GM12878 (cell line): Measurements from ENCODE around the gene LRRC56. TPM values are rescaled to one million over a fixed set of nuclear protein-coding genes. Genes with fewer than 3 reads are reported as not detected.

ENCODE experiments used
- ATAC-seq: fragments of 200-7000 bp; cut with Tn5 transposase; 3 replicates; pipeline ENCODE4 v1.9.1; 2020; ENCODE audit warnings: mild to moderate bottlenecking, moderate library complexity
- BruUV-seq: library from RNA; stranded (reverse); fragments of 400-500 nt; replicated peaks from 2 replicates; lab custom pipeline; 2021; lab: Mats Ljungman, UMichigan
- CTCF ChIA-PET: fragments of 300-600 bp; sonication (Branson Sonifier 250); formaldehyde crosslinking; extraction: SDS; loops from one replicate; lab custom pipeline; 2021; ENCODE audit warnings: inconsistent platforms; lab: Yijun Ruan, JAX
- POLR2A ChIA-PET: fragments of 350-600 bp; formaldehyde crosslinking; extraction: SDS; loops from one replicate; lab custom pipeline; 2021; ENCODE audit warnings: inconsistent platforms; lab: Charles Lee
- RAD21 ChIA-PET: fragments of 300-600 bp; sonication (Branson Sonifier 250); formaldehyde crosslinking; loops from one replicate; lab custom pipeline; 2023; ENCODE audit warnings: antibody characterized with exemption; ENCODE audit not compliant: unreplicated experiment; lab: Charles Lee
- SMC1A ChIA-PET: fragments of 300-600 bp; sonication (Branson Sonifier 250); formaldehyde crosslinking; loops from one replicate; lab custom pipeline; 2023; ENCODE audit not compliant: unreplicated experiment, uncharacterized antibody; lab: Charles Lee
- DNase-seq: peaks from one replicate; pipeline ENCODE4 v3.0.0-alpha.2; 2011; ENCODE audit warnings: low read depth, low spot score
- FAIRE-seq: peaks from 3 replicates; lab custom pipeline; 2011; peaks lifted over from hg19 to GRCh38; lab: Jason Lieb, UNC
- H2AFZ ChIP-seq: 2 replicates; pipeline ENCODE4 v1.6.0; 2011; ENCODE audit warnings: low read depth, low read length, control low read depth; ENCODE audit not compliant: control insufficient read depth
- H3K27ac ChIP-seq: 2 replicates; pipeline ENCODE4 v1.5.1; 2011; ENCODE audit warnings: control low read depth; ENCODE audit not compliant: control insufficient read depth, insufficient read depth
- H3K27me3 ChIP-seq, 2 experiments: replicated peaks in 1 of 2; 2 replicates each; pipeline versions ENCODE4 v1.6.0 to v1.6.1; 2011; ENCODE audit warnings: low read length in 1 of 2; ENCODE audit not compliant: control insufficient read depth in 2 of 2, insufficient read depth in 2 of 2
- H3K36me3 ChIP-seq, 2 experiments: 2 replicates each; pipeline ENCODE4 v1.5.1; 2011; ENCODE audit warnings: low read length in 1 of 2; ENCODE audit not compliant: control insufficient read depth in 2 of 2, insufficient read depth in 2 of 2
- H3K4me1 ChIP-seq: 2 replicates; pipeline ENCODE4 v1.6.1; 2011; ENCODE audit warnings: mild to moderate bottlenecking, low read length, moderate library complexity, mixed read lengths; ENCODE audit not compliant: control insufficient read depth, insufficient read depth
- H3K4me2 ChIP-seq: 2 replicates; pipeline ENCODE4 v1.6.0; 2011; ENCODE audit warnings: control low read depth; ENCODE audit not compliant: control insufficient read depth, insufficient read depth
- H3K4me3 ChIP-seq: fragments of 200-600 bp; sonication (generic); 2 replicates; pipeline ENCODE4 v1.5.1; 2016
- H3K79me2 ChIP-seq: 2 replicates; pipeline ENCODE4 v1.6.0; 2011; ENCODE audit warnings: low read length; ENCODE audit not compliant: control insufficient read depth, insufficient read depth
- H3K9ac ChIP-seq: 2 replicates; pipeline ENCODE4 v1.8.0; 2011; ENCODE audit warnings: low read length, control low read depth, mixed read lengths; ENCODE audit not compliant: control insufficient read depth, insufficient read depth
- H3K9me3 ChIP-seq: replicated peaks from 3 replicates; pipeline ENCODE4 v1.5.1; 2011; ENCODE audit warnings: mild to moderate bottlenecking, low read length; ENCODE audit not compliant: control insufficient read depth, insufficient read depth
- H4K20me1 ChIP-seq: 2 replicates; pipeline ENCODE4 v1.6.0; 2011; ENCODE audit not compliant: control insufficient read depth, insufficient read depth
- BHLHE40 ChIP-seq, 2 experiments: fragments of 450-650 bp in 1 of 2; IDR thresholded peaks; 2 replicates each; pipeline ENCODE4 v1.6.1; 2011 to 2017; ENCODE audit warnings: low read depth in 2 of 2, borderline replicate concordance in 1 of 2, improper control_type of control experiment in 1 of 2, low read length in 1 of 2, mild to moderate bottlenecking in 1 of 2
- CREM ChIP-seq: IDR thresholded peaks from 2 replicates; pipeline ENCODE4 v1.6.1; 2014; ENCODE audit warnings: antibody characterized with exemption, low read depth
- HDAC6 ChIP-seq: fragments of 200-600 bp; sonication (generic); IDR thresholded peaks from one replicate; pipeline ENCODE4 v1.8.0; 2017; ENCODE audit warnings: antibody characterized with exemption; ENCODE audit not compliant: unreplicated experiment
- IKZF2 ChIP-seq, 2 experiments: fragments of 450-650 bp; IDR thresholded peaks; 2 replicates each; pipeline ENCODE4 v1.6.1; 2017; ENCODE audit warnings: mild to moderate bottlenecking in 2 of 2, moderate library complexity in 2 of 2
- MEF2A ChIP-seq: IDR thresholded peaks from 2 replicates; pipeline ENCODE4 v1.6.1; 2011; ENCODE audit warnings: low read depth, mild to moderate bottlenecking, low read length, moderate library complexity; ENCODE audit not compliant: insufficient read depth
- NFYB ChIP-seq: IDR thresholded peaks from 2 replicates; pipeline ENCODE4 v1.6.1; 2011; ENCODE audit warnings: low read depth, mild to moderate bottlenecking, low read length, improper control_type of control experiment, moderate library complexity; ENCODE audit not compliant: insufficient read depth
- POLR2A ChIP-seq: IDR thresholded peaks from 2 replicates; pipeline ENCODE4 v1.6.1; 2011; ENCODE audit warnings: low read depth, mild to moderate bottlenecking, low read length
- POLR2AphosphoS2 ChIP-seq: IDR thresholded peaks from 2 replicates; pipeline ENCODE4 v1.6.1; 2011; ENCODE audit warnings: low read depth, mild to moderate bottlenecking, low read length, improper control_type of control experiment, moderate library complexity
- POU2F2 ChIP-seq: IDR thresholded peaks from 3 replicates; pipeline ENCODE4 v1.6.1; 2011; ENCODE audit warnings: low read depth, mild to moderate bottlenecking, low read length, borderline replicate concordance
- RUNX3 ChIP-seq: IDR thresholded peaks from 2 replicates; pipeline ENCODE4 v1.6.1; 2012; ENCODE audit warnings: low read length, inconsistent platforms
- SUPT20H ChIP-seq: IDR thresholded peaks from 2 replicates; pipeline ENCODE4 v1.6.1; 2011; ENCODE audit warnings: low read depth, mild to moderate bottlenecking, low read length, moderate library complexity, borderline replicate concordance; ENCODE audit not compliant: control insufficient read depth
- ZZZ3 ChIP-seq: IDR thresholded peaks from 2 replicates; pipeline ENCODE4 v1.6.1; 2011; ENCODE audit warnings: low read depth; ENCODE audit not compliant: control insufficient read depth, insufficient read length
- WGBS: methylation state at CpG from one replicate; pipeline ENCODE4 v1.1.6; 2016; ENCODE audit warnings: low lambda C conversion rate; ENCODE audit not compliant: insufficient replicate concordance, insufficient coverage; ENCODE audit errors: missing lambda C conversion rate; 5-methylcytosine and 5-hydroxymethylcytosine counted together
- in situ Hi-C: fragments of 300-500 bp; cut with MboI; formaldehyde crosslinking; loops from 9 replicates; pipeline ENCODE4 v1.14.3; 2018; ENCODE audit warnings: mixed read lengths
- intact Hi-C: fragments of 100-400 bp; cut with micrococcal nuclease; formaldehyde crosslinking; loops from one replicate; pipeline ENCODE4 v1.14.2; 2022; ENCODE audit not compliant: unreplicated experiment
- polyA plus RNA-seq, 11 experiments: library from polyadenylated mRNA; depleted of rRNA in 4 of 11; unstranded in 6 of 11; stranded (reverse) in 5 of 11; fragments of >200 nt; fragmentation: Nextera tagmentation in 4 of 11; fragmentation: Illumina TruSeq in 1 of 11; extraction: Ambion mirVana in 4 of 11; extraction: Trizol in 1 of 11; gene quantifications; 1 replicate in 1 of 11; 2 replicates in 10 of 11; pipeline versions ENCODE4 v1.2.1 to v1.2.3, GENCODE V29; 2011 to 2016; ENCODE audit warnings: inconsistent platforms in 2 of 11, missing spikeins in 2 of 11, low read depth in 1 of 11
- total RNA-seq, 4 experiments: library from RNA; depleted of rRNA in 3 of 4; stranded (reverse); fragments of >200 nt in 3 of 4; fragmentation: Illumina TruSeq in 1 of 4; extraction: Trizol in 1 of 4; gene quantifications; 2 replicates each; pipeline versions ENCODE4 v1.2.1 to v1.2.3, GENCODE V29; 2013 to 2021
- TF ChIP-seq, protein P1 (sequence below): IDR thresholded peaks from 2 replicates; pipeline ENCODE4 v1.6.1; 2011; ENCODE audit warnings: mild to moderate bottlenecking, low read depth, low read length, moderate library complexity; ENCODE audit not compliant: insufficient replicate concordance
- TF ChIP-seq, protein P2 (sequence below): fragments of 450-650 bp; IDR thresholded peaks from 2 replicates; pipeline ENCODE4 v1.6.1; 2016; ENCODE audit warnings: mild to moderate bottlenecking, moderate library complexity, borderline replicate concordance
- TF ChIP-seq, protein P3 (sequence below): fragments of 150-350 bp; IDR thresholded peaks from 2 replicates; pipeline ENCODE4 v1.6.1; 2014; ENCODE audit warnings: mild to moderate bottlenecking, low read depth, low read length

LRRC56 gene
- total and polyA plus RNA-seq, 10 of the 15 experiments (the other 5 are each of a cell fraction or from before 2014, with no cell fraction given) = 0.02 to 1.9 (median 0.75) TPM; not detected in 1

DNA sequence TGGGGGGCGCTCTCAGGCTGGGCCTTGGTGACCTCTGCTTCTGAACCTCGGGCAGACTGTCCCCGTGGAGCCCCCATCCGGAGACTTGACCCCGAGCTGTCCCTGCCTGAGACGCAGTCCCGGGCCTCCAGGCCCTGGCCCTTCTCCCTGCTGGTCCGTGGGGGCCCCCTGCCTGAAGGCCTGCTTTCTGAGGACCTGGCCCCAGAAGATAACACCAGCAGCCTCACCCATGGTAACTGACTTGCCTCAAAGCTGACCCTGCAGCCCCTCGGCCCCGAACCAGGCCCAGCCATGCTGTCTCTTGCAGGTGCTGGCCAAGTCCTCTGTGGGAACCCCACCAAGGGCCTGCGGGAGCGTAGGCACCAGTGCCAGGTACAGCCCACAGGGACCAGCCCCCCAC lies 14.3 kb downstream of the LRRC56 start:
- intact Hi-C loops = no loop called here
- no peak for DNase-seq
- no peak for FAIRE-seq
- no TSS peak for BruUV-seq
- Histone ChIP-seq H3K27ac (no peak overlapping the region), H4K20me1 (no peaks in the 10 kb centered on the region), H3K27me3 (no peaks in the 10 kb centered on the region; a peak in 1 of 4 replicates), H3K4me2 (no peak overlapping the region), H3K4me3 (no peak overlapping the region), H3K4me1 (no peaks in the 10 kb centered on the region), H3K9ac (no peak overlapping the region), H3K36me3 (no peaks in the 10 kb centered on the region), H3K79me2 (no peaks in the 10 kb centered on the region), H2AFZ (no peak overlapping the region), H3K9me3 (no peaks in the 10 kb centered on the region)
- ChIA-PET RAD21 (interaction anchor here (1.0 kb wide), 1 partner anchor 174 kb away, joined by 6 read pairs; no protein-coding TSS in a partner anchor), CTCF (no interaction called here), SMC1A (no interaction called here), POLR2A (no interaction called here)
- 77% methylated on average over 12 of the region's 12 CpGs for WGBS
- TF ChIP-seq CREM (no peak), NFYB (no peak), BHLHE40 (IDR thresholded peaks at IDR 0.05; ENCODE audit: borderline replicate concordance in 1 of 2, low read depth in 2 of 2, low read length in 1 of 2) (no peak), ZZZ3 (no peak), HDAC6 (no peak), MEF2A (no peak), POLR2AphosphoS2 (no peak), POLR2A (no peak), IKZF2 (IDR thresholded peaks at IDR 0.05) (no peak), RUNX3 (no peak), POU2F2 (no peak), SUPT20H (no peak)
- TF ChIP-seq, protein P1, sequence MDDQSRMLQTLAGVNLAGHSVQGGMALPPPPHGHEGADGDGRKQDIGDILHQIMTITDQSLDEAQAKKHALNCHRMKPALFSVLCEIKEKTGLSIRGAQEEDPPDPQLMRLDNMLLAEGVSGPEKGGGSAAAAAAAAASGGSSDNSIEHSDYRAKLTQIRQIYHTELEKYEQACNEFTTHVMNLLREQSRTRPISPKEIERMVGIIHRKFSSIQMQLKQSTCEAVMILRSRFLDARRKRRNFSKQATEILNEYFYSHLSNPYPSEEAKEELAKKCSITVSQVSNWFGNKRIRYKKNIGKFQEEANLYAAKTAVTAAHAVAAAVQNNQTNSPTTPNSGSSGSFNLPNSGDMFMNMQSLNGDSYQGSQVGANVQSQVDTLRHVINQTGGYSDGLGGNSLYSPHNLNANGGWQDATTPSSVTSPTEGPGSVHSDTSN = no peak
- TF ChIP-seq, protein P2, sequence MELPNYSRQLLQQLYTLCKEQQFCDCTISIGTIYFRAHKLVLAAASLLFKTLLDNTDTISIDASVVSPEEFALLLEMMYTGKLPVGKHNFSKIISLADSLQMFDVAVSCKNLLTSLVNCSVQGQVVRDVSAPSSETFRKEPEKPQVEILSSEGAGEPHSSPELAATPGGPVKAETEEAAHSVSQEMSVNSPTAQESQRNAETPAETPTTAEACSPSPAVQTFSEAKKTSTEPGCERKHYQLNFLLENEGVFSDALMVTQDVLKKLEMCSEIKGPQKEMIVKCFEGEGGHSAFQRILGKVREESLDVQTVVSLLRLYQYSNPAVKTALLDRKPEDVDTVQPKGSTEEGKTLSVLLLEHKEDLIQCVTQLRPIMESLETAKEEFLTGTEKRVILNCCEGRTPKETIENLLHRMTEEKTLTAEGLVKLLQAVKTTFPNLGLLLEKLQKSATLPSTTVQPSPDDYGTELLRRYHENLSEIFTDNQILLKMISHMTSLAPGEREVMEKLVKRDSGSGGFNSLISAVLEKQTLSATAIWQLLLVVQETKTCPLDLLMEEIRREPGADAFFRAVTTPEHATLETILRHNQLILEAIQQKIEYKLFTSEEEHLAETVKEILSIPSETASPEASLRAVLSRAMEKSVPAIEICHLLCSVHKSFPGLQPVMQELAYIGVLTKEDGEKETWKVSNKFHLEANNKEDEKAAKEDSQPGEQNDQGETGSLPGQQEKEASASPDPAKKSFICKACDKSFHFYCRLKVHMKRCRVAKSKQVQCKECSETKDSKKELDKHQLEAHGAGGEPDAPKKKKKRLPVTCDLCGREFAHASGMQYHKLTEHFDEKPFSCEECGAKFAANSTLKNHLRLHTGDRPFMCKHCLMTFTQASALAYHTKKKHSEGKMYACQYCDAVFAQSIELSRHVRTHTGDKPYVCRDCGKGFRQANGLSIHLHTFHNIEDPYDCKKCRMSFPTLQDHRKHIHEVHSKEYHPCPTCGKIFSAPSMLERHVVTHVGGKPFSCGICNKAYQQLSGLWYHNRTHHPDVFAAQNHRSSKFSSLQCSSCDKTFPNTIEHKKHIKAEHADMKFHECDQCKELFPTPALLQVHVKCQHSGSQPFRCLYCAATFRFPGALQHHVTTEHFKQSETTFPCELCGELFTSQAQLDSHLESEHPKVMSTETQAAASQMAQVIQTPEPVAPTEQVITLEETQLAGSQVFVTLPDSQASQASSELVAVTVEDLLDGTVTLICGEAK = no peak
- TF ChIP-seq, protein P3, sequence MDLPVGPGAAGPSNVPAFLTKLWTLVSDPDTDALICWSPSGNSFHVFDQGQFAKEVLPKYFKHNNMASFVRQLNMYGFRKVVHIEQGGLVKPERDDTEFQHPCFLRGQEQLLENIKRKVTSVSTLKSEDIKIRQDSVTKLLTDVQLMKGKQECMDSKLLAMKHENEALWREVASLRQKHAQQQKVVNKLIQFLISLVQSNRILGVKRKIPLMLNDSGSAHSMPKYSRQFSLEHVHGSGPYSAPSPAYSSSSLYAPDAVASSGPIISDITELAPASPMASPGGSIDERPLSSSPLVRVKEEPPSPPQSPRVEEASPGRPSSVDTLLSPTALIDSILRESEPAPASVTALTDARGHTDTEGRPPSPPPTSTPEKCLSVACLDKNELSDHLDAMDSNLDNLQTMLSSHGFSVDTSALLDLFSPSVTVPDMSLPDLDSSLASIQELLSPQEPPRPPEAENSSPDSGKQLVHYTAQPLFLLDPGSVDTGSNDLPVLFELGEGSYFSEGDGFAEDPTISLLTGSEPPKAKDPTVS = no peak
- in situ Hi-C loops = no loop called here
- no peak for ATAC-seq
